Prostate gland (tissue), 2 donors: Measurements from ENCODE around the gene TROAP. TPM values are rescaled to one million over a fixed set of nuclear protein-coding genes. Genes with fewer than 3 reads are reported as not detected.
"Not testable (repeated sequence)": the region's sequence is repeated elsewhere in the genome, so short reads cannot be mapped to it uniquely, and the experiment has no call there.

Experiments used
- DNase-seq: peaks from one replicate; pipeline ENCODE4 v3.0.0-alpha.2; 2019; ENCODE audit warnings: low spot score
- H3K27ac ChIP-seq, 2 donors: fragments of 200-600 bp; sonication (generic); 2 replicates each; pipeline ENCODE4 v1.5.1; 2017 to 2019
- H3K27me3 ChIP-seq: fragments of 200-600 bp; sonication (generic); replicated peaks from 2 replicates; pipeline ENCODE4 v1.5.1; 2019; ENCODE audit not compliant: insufficient read depth
- H3K36me3 ChIP-seq, 2 donors: fragments of 200-600 bp; sonication (generic); 1 replicate in 1 of 2; 2 replicates in 1 of 2; pipeline versions ENCODE4 v1.5.1 to v1.8.1; 2017 to 2019
- H3K4me1 ChIP-seq: fragments of 200-600 bp; sonication (generic); replicated peaks from 2 replicates; pipeline ENCODE4 v1.5.1; 2019
- H3K4me3 ChIP-seq, 2 donors: fragments of 200-600 bp; sonication (generic); 2 replicates each; pipeline ENCODE4 v1.5.1; 2017 to 2019
- H3K9me3 ChIP-seq: fragments of 200-600 bp; sonication (generic); 2 replicates; pipeline ENCODE4 v1.5.1; 2017
- CTCF ChIP-seq, 4 experiments: fragments of 200-600 bp in 2 of 4; fragments of 450-650 bp in 2 of 4; sonication (generic) in 2 of 4; IDR thresholded peaks; 1 replicate in 3 of 4; 2 replicates in 1 of 4; pipeline ENCODE4 v1.5.1; 2016 to 2019; ENCODE audit warnings: antibody characterized with exemption in 4 of 4, mild to moderate bottlenecking in 2 of 4, moderate library complexity in 2 of 4
- POLR2A ChIP-seq: fragments of 450-650 bp; IDR thresholded peaks from one replicate; pipeline ENCODE4 v1.6.1; 2016; ENCODE audit warnings: antibody characterized with exemption, mild to moderate bottlenecking
- POLR2AphosphoS5 ChIP-seq: sonication (generic); formaldehyde crosslinking; IDR thresholded peaks from one replicate; pipeline ENCODE4 v1.6.1; 2017; ENCODE audit warnings: antibody characterized with exemption
- WGBS: methylation state at CpG from one replicate; pipeline ENCODE4 v1.1.5; 2018; 5-methylcytosine and 5-hydroxymethylcytosine counted together
- intact Hi-C: fragments of 100-400 bp; cut with DNase I; formaldehyde crosslinking; loops from one replicate; pipeline ENCODE4 v1.14.2; 2022
- total RNA-seq, 2 donors: library from RNA; depleted of rRNA; stranded (reverse); fragments of >200 nt; gene quantifications; one replicate each; pipeline ENCODE4 v1.1.0, GENCODE V29; 2016

The TROAP gene
- total RNA-seq, 2 donors from 2014 or later = 0.46 to 5.2 TPM

- Histone ChIP-seq H3K4me1 (peaks cover 4% of the 10 kb centered on the region), H3K36me3 (no peaks in the 10 kb centered on the region), H3K27me3 (peaks cover 5% of the 10 kb centered on the region), H3K4me3 (no peak overlapping the region), H3K9me3 (no peaks in the 10 kb centered on the region), H3K27ac (no peak overlapping the region)
- intact Hi-C loops = loop anchor here (5.0 kb wide), 2 partner anchors 34 to 181 kb away; partner anchors contain the start of gene PRPH
- no peak for DNase-seq
- 65% methylated on average over 14 of the region's 14 CpGs for WGBS
- TF ChIP-seq POLR2AphosphoS5 = no peak
Observed at GRCh38 chr12:49330631-49331379, 7.8 kb downstream of the TROAP start.

GRCh38 chr12:49331380-49332222 is 8.5 kb downstream of the TROAP start:
- WGBS = 27% methylated on average over 11 of the region's 11 CpGs
- intact Hi-C loops = loop anchor here (5.0 kb wide), 2 partner anchors 34 to 181 kb away; partner anchors contain the start of gene PRPH
- peak; percentile 87 for DNase-seq

GRCh38 chr12:49332441-49332861 is 9.4 kb downstream of the TROAP start:
- Histone ChIP-seq H3K4me1 (peaks cover 4% of the 10 kb centered on the region), H3K36me3 (no peaks in the 10 kb centered on the region), H3K27me3 (peaks cover 12% of the 10 kb centered on the region), H3K9me3 (no peaks in the 10 kb centered on the region), H3K4me3 (no peak overlapping the region), H3K27ac (no peak overlapping the region)
- 61% methylated on average over 17 of the region's 17 CpGs for WGBS
- TF ChIP-seq POLR2A (no peak), CTCF (IDR thresholded peaks at IDR 0.05) (no peak), POLR2AphosphoS5 (no peak)
- no peak for DNase-seq
- intact Hi-C loops = loop anchor here (5.0 kb wide), 2 partner anchors 35 to 180 kb away; partner anchors contain the start of gene PRPH

More at GRCh38 chr12:49331380-49332222, 8.5 kb downstream of the TROAP start:
- peaks cover 12% of the 10 kb centered on the region for H3K27me3 ChIP-seq
- H3K4me1 ChIP-seq = peaks cover 4% of the 10 kb centered on the region
- TF ChIP-seq POLR2AphosphoS5 (peak; percentile 96), CTCF (IDR thresholded peaks at IDR 0.05) (peak; percentile 68 to 95 (median 88)), POLR2A (no peak)
- no peaks in the 10 kb centered on the region for H3K9me3 ChIP-seq
- H3K4me3 ChIP-seq = no peak overlapping the region
- no peaks in the 10 kb centered on the region for H3K36me3 ChIP-seq
- H3K27ac ChIP-seq = no peak overlapping the region

GRCh38 chr12:49332891-49333371 is 9.9 kb downstream of the TROAP start:
- Histone ChIP-seq H3K27me3 (peaks cover 12% of the 10 kb centered on the region), H3K27ac (no peak overlapping the region), H3K9me3 (no peaks in the 10 kb centered on the region), H3K36me3 (no peaks in the 10 kb centered on the region), H3K4me1 (peaks cover 4% of the 10 kb centered on the region), H3K4me3 (no peak overlapping the region)
- intact Hi-C loops = loop anchor here (5.0 kb wide), 2 partner anchors 36 to 179 kb away; partner anchors contain the start of gene PRPH
- 34% methylated on average over 40 of the region's 40 CpGs for WGBS
- no peak for DNase-seq
- TF ChIP-seq POLR2AphosphoS5 (no peak), POLR2A (no peak), CTCF (IDR thresholded peaks at IDR 0.05) (no peak)

GRCh38 chr12:49333778-49334177 is 10.7 kb downstream of the TROAP start:
- not testable (repeated sequence) for H3K4me3 ChIP-seq, DNase-seq

More at GRCh38 chr12:49333778-49334177, 10.7 kb downstream of the TROAP start:
- intact Hi-C loops = loop anchor here (5.0 kb wide), 2 partner anchors 36 to 179 kb away; partner anchors contain the start of gene PRPH
- not testable (repeated sequence) for H3K4me1 ChIP-seq, H3K36me3 ChIP-seq, H3K9me3 ChIP-seq, H3K27ac ChIP-seq
- WGBS = 64% methylated on average over 21 of the region's 21 CpGs
- H3K27me3 ChIP-seq = peaks cover 12% of the 10 kb centered on the region
